H1 (cell line): ENCODE results near the gene CASK. TPM values are rescaled to one million over a fixed set of nuclear protein-coding genes. Genes with fewer than 3 reads are reported as not detected.

Experiments
- CBX5 ChIP-seq: fragments of 300-800, 300-1000 bp; sonication (generic); IDR thresholded peaks from 2 replicates; pipeline ENCODE4 v1.7.1; 2016; ENCODE audit warnings: antibody characterized with exemption, low read length, low read depth
- CBX8 ChIP-seq: fragments of 300-800, 300-1000 bp; sonication (generic); IDR thresholded peaks from 2 replicates; pipeline ENCODE4 v1.7.1; 2016; ENCODE audit warnings: low read depth, low read length, borderline replicate concordance
- CHD2 ChIP-seq: IDR thresholded peaks from 2 replicates; pipeline ENCODE4 v1.6.1; 2012; ENCODE audit warnings: low read length, improper control_type of control experiment
- E2F6 ChIP-seq: IDR thresholded peaks from 2 replicates; pipeline ENCODE4 v1.6.1; 2012; ENCODE audit warnings: inconsistent platforms
- polyA plus RNA-seq, 7 experiments: library from polyadenylated mRNA; depleted of rRNA in 3 of 7; stranded (reverse) in 5 of 7; unstranded in 2 of 7; fragments of >200 nt in 5 of 7; fragments of 200-250 nt in 2 of 7; gene quantifications; 1 replicate in 5 of 7; 2 replicates in 1 of 7; 4 replicates in 1 of 7; pipeline versions ENCODE4 v1.2.1 to v1.2.3, GENCODE V29; 2011 to 2013; ENCODE audit warnings: missing spikeins in 2 of 7, mixed read lengths in 2 of 7
- total RNA-seq: library from RNA; stranded (reverse); fragmentation: NEBNext Ultra II Directional; extraction: Animal tissue kit (Norgen Biotek cat#: 25700); gene quantifications from 2 replicates; pipeline ENCODE4 v1.2.1, GENCODE V29; 2021

CASK gene
- total and polyA plus RNA-seq, 2 of the 8 experiments (the other 6 are each of a cell fraction or from before 2014, with no cell fraction given): 21.6 to 55.1 TPM

- TF ChIP-seq E2F6: no peak
- no peak for TF ChIP-seq CBX5
- no peak for TF ChIP-seq CHD2
- TF ChIP-seq CBX8: no peak
Measured at GRCh38 chrX:41837270-41837944, 85.9 kb downstream of the CASK start (continued).
